SKM-1 (cell line): ENCODE results near the gene PGAP3.

ENCODE experiments used
- DNase-seq: peaks from one replicate; lab custom pipeline; 2025; ENCODE audit not compliant: unreplicated experiment; lab: John Stamatoyannopoulos, UW

The PGAP3 gene

DNA sequence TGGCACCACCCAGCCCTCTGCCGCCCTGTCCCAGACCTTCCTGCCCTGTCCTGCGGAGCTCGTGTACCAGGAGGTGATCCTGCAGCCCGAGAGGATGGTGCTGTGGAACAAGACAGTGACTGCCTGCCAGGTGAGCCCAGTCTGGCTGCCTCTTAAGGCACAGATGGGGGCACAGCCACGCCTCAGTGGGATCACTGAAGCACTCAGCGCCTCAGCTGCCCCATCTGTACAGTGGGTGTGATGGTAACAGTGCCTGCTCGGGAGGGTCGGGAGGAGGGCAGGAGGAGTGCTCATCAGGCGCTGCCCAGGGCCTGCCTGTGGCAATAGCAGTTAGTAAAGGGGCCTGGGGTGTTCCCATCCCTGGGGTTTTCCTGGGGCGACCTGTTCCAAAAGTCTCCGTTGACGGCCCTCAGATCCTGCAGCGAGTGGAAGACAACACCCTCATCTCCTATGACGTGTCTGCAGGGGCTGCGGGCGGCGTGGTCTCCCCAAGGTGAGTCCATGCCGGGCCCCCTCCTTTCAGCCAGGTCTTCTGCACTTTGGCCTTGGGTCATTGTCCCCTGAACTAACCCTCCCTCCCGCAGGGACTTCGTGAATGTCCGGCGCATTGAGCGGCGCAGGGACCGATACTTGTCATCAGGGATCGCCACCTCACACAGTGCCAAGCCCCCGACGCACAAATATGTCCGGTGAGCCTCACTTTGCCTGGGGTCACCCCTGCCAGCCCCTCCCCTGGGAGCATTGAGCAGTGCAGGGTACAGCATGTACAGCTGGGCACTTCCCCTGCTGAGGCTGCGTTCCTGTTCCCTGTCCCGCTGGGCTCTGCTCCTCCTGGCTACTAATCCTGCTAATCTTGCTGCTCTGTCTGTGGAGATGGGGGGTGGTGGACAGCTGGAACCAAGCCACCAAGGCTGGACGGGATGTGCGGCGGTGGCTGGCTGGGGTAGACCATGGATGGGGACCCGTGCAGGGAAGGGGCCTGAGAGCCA lies 27.2 kb downstream of the PGAP3 start:
- no peak for DNase-seq

DNA sequence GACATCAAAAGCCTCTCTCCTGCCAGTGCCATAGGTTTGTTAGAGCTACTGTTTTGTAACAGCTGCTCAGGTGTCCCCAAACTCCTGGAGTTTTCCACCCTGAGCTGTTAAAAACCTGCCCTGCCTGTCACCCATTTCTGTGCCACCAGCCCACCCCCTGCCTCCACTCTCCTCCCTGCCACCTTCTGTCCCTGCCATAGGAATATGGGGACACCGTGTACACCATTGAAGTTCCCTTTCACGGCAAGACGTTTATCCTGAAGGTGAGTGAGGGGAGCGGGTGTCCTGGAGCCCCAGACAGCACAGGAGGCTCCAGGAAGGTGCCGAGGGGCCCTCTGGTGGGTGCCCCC lies 27.9 kb downstream of the PGAP3 start:
- no peak for DNase-seq

DNA sequence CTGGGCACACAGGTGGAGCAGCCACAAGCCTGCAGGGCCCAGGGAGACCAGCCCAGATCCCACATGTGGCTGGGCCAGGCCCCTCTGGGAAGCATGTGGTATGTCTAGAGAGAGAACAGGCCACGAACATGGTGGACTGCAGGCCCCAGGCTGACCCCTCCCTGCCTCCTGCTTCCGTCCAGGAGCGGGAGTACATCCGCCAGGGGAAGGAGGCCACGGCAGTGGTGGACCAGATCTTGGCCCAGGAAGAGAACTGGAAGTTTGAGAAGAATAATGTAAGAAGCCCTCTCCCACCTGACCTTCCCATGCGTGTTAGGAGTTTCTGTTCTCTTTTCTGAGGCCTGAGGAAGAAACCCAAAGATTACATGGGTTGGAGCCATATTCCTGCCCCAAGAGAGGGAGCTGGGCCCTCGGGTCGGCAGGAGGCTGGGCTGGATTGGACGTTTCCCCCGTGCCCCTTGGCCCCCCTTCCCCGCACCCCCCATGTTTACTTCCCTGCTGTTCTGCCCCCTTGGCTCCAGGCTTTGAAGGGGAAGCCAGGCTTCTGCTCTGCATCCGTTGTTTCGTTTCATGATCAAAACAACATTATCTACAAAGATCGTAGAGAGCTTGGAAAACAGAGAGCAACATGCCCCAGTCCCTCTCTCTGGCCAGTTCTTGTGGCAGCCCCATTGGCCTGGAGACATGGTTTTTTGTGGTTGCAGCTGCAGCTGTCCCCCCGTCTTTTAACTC lies 28.4 kb downstream of the PGAP3 start:
- no peak for DNase-seq

DNA sequence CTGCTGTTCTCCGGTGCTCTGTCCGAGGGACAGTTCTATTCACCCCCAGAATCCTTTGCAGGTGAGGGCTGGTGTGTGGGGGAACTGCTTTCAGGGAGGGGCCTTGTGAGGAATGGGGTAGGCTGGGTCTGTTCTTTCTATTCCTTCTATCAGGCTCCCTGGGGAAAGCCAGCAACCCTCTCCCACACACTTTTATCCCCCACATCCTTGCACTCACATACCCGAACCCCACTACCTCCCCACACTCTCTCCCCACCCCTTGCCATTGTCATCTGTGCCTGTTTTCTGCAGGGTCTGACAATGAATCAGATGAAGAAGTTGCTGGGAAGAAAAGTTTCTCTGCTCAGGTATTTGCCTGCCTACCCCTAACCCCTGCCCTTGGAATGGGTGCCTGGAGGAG lies 29.1 kb downstream of the PGAP3 start:
- DNase-seq, result no peak

DNA sequence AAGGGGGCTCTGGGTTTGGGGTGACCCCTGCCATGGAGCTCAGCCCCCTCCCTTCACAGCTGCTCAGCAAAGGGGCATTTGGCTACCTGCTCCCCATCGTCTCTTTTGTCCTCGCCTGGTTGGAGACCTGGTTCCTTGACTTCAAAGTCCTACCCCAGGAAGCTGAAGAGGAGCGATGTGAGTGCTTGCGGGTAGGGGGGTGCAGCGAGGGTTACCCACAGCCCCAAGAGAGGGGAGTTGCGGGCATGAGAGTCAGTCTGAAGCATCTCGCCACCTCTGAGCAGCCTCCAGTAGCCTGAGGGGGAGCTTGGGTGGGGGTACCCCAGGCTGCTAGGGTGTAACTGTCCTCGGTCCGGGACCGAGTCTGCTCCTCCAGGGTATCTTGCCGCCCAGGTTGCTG lies 29.5 kb downstream of the PGAP3 start:
- no peak for DNase-seq

DNA sequence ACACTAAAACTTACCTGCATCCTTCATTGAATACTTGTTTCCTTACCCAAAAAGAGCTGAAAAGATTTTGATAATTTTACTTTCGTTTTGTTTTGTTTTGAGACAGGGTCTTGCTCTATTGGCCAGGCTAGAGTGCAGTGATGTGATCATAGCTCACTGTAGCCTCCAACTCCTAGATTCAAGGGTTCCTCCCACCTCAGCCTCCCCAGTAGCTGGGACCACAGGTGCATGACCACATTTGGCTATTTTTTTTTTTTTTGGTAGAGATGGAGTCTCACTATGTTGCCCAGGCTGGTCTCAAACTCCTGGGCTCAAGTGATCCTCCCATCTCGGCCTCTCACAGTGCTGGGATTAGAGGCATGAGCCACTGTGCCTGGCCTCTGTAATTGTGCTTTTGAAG lies 32.8 kb downstream of the PGAP3 start:
- no peak for DNase-seq

DNA sequence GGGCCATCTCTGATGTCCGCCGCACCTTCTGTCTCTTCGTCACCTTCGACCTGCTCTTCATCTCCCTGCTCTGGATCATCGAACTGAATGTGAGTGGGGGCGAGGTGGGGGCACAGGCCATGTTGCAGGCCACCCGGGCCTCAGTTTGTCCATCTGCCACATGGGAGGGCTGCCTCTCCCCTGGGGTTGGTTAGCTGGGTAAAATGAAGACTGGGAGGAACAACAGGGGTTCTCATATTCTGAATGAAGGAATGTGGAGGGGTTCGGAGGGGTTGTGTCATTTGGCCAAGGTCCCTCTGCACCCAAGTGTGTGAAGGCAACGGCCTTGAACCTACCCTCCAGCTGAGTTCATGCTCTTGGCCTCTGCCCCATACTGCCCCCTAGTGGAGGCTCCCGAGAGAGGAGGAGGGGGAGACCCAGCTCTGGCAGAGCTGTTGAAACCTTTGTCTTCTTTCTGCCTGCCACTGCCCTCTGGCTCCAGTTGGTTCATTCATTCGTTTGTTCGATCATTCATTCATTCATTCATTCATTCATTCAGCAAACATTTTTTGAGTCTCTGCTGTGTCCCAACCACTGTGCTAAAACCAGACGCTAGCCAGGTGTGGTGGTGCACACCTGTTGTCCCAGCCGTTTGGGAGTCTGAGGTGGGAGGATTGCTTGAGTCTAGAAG lies 34.1 kb downstream of the PGAP3 start:
- peak; percentile 36 for DNase-seq

DNA sequence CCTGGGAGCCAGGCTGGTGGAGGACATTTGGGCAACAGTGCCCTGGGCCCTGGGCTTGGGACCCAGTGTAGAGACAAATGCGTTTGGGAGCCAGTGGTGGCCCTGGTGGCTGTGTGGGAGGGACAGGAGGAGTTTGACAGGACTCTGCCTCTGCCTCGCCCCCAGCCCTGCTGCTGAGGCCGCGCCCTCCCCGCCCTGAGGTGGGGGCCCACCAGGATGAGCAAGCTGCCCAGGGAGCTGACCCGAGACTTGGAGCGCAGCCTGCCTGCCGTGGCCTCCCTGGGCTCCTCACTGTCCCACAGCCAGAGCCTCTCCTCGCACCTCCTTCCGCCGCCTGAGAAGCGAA lies 34.6 kb downstream of the PGAP3 start:
- no peak for DNase-seq

DNA sequence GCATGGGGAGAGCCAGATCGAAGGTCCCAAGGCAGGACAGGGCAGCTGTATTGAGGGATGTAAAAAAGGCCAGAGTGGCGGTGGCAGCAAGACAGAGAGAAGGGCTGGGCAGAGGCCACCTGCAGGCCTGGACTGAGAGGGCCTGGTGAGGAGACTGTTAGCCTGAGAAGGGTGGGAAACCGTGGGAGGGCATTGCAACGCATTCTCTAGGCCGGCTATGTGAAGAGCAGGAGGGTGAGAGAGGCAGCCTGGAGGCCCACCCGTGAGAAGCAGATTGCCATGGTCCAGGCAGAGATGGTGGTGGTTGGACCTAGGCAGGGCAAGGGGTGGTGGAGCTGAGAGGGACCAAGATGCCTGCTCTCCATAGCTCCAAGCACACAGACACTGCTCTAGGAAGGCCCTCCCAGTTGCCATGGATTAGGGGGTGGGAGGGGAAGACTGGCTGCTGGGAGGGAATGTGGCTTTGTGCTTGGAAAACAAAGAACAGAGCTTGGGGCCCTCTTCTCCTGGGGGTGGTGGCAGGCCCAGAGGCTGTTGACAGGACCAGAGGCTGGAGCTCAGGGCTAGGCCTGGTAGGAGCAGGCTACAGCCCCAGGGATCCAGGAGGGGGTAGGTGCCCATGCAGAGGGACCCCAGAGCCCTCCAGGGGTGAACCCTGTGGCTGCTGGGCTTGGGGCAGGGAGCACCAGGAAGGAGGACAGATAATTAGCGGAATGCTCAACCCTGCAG lies 35.1 kb downstream of the PGAP3 start:
- no peak for DNase-seq

DNA sequence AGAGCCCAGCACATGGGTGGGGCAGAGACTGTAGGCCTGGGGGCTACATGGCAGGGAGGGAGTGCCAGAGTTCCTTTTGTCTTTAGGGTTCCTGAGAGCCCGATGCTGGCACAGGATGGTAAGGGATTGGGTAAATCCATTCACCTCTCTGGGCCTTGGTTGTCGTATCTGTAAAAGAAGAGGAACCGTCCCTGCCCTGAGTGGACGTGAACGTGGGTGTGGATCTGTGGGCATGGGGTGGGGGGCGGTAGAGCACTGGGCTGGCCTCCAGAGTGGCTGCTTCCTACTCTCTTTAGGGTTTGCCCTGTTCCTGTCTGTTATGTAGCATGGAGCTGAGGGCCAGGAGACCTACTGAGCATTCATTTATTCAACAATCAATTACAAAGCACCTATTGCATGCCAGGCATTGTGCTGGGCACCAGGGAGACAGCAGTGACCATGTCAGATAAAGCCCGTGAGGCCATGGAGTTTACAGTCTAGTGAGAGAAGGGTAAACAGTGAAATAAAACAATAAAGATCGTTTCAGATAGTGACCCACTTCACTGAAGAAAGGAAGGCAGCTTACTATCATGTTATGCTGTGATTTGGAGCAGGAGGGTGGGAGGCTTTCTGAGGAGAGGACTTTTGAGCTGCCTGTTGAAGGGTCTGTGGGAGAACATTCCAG lies 35.8 kb downstream of the PGAP3 start:
- no peak for DNase-seq

DNA sequence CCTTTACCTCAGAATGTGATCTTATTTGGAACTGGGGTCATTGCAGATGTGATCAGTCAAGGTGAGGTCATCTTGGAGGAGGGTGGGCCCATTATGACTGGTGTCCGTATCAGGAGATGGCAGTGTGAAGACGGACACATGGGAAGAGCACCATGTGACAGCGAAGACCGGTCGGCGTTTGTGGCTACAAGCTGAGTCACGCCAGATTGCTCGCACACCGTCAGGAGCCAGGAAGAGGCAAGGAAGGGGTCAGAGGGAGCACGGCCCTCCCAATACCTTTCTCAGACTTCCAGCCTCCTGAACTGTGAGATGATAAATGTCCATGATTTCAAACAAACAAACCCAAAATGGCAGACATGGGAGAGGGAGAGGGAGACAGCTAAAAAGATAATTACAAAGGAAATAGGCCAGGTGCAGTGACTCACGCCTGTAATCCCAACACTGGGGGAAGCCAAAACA lies 37.7 kb downstream of the PGAP3 start:
- DNase-seq, result no peak

DNA sequence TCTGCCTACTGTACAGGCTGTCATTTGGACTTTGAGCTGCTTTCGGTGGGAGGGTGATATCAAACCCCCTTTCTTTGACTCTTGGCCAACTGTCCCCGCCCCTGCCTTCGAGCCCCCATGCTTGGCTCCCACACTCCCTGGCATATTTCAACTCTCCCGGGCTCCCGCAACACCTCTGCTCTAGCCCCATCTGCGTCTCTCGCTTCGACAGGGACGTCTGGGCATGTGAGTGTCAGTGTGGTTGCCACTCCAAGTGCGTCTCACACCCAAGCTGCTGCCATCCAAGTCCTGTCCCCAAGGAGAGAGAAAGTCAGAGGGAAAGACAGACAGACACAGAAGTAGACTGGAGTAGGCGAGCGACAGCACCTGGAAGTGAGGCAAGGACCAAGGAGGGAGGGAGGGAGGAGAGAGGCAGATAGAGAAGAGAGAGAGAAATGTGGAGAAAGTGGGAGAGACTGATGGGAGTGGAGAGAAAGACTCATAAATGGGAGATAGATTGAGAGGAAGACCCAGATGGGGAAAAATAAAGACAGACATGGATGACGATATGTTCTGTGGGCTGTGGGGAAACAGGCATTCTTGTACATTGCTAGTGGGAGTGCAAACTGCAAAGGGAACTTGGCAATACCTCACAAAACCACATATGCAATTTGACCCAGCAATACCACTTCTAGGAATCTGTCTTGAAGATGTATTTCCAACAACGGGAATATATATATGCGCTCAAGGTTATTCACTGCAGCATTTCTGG lies 39.1 kb downstream of the PGAP3 start:
- DNase-seq, result no peak

DNA sequence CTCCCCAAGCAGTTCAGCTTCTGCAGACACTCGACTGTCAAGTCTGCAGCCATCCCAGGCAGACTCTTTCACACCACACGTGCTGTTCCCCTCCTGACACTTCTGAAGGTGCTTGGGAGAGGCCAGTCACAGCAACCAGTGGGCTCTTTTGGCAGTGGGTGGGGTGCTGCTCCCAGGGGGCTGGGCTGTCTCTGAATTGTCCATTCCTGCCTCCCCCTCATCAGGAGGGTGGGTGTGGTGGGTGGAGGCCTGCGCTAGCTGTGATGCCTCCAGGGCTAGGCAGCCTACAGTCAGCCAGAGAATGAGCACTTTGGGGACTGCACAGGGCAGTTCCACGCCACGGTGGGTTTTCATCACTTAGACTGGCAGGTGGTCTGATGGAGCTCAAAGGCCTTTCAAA lies 40.6 kb downstream of the PGAP3 start:
- no peak for DNase-seq

DNA sequence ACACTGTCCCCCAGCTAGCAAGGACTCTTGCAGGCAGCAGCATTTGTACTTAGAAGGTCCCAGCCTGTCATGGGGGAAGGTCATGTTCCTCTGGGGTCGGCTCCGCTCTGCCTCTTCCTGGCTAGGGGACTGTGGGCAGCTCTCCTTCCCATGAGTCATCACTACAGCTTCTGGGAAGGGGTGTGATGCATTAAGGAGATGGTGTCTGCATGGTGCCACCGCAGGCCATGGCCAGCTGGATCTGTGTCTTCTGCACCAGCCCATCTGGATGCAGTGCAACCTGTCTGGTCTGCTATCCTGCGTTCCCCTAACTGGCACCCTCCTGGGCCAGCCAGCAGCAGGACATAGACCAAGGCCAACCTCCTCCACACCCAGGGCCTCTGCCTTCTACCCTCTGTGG lies 44.6 kb downstream of the PGAP3 start:
- DNase-seq, result no peak

DNA sequence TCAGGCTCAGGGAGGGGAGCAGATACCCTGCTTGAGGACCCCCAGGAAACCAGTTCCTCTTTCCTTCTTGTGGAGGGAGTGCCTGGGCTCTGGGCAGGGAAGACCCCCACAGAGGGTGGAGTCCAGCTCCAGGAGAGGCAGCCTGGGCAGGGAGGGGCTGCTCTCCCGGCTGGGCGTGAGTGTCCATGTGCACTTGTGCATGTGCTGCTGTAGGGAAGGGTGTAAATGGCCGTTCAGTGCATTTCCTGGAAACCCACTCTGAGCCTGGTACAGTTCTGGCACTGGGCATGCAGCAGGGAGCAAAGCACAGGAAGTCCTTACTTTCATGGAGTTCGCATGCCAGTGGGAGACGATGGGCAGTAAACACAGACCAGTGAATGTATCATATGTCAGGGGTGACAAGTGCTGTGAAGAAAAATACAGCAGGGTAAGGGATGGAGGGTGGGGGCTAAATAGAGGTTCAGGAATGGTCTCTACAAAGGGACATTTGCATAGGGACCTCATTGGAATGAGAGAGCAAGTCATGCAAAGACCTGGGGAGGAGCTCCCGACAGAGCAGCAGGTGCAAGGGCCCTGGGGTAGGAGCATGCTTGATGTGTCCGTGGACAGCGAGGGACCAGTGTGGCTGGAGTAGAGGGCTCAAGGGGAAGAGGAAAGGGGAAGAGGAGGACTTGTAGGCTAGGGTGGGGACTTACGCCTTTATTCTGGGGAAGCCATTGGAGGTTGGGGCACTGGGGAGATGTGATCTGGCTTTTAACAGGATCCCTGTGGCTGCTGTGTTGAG lies 45.4 kb downstream of the PGAP3 start:
- no peak for DNase-seq

DNA sequence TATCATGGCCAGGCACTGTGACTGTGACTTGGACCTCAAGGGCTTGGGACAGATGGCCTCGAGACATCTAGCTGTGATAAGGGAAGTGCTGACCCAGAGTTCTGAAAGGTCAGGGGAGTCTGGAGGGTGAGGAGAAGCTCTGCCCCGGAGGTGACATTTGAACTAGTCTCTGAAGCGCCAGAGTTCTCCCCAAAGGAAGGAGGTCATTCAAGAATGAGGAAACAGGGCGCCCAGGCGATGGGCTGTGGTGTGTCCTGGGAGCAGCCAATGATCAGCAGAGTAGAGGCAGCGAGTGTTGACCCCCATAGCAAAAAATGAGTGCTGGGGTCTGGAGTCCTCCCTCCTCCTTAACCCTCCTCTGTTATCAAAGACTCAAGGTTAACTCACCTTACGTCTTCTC lies 46.0 kb downstream of the PGAP3 start:
- no peak for DNase-seq

DNA sequence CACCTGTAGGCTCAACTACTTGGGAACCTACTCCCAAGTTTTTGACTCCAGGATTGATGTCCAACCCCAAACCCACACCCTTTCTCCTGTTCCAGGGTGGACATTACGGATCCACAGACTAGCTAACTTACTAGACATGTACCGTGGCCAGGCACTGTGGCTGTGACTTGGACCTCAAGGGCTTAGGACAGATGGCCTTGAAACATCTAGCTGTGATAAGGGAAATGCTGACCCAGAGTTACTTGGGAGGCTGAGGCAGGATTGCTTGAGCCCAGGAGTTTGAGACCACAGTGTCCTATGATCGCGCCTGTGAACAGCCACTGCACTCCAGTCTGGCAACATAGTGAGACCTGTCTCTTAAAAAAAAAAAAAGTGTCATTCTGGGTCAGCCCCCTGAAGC lies 46.8 kb downstream of the PGAP3 start:
- no peak for DNase-seq

DNA sequence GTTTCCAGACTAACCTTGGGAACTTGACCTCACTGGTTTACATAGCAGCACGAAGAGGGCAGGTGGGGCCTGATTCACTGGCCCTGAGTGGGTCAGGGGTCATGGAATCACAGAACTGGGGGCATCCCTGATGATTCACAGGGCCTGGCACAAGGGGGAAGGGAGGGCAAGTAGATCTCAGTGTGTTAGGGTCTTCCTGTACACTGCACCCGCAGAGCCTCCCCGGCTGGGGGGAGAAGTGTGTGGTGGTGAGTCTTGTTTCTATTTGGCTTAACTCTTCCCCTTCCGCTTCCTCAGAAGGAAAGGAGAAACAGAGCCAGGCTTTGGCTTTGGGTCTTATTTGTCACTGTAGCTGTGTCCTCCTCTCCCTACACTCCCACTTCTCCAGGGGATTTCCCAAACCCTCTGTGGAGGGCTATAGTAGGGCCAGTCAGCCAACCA lies 47.2 kb downstream of the PGAP3 start:
- no peak for DNase-seq
